ENCODE data around the gene RPL37.

RPL37 gene

DNA sequence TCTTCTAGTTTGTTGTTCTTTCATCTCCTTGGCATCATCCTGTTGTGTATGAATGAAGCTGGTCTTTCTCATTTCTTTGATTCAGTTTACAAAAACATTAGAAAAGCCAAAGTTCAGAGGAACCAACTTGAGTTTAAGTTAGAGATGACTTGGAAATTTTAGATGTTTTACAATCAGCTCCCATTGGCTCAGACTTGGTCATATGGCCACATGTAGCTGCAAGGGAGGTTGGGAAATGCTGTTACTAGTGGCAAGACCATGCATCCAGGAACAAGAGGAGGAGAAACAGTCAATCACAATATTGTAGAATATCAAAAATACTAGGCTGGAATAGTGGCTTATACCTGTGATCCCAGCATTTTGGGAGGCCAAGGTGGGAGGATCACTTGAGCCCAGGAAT is 25.7 kb upstream of the RPL37 start:
- Mint-ChIP-seq H3K27me3 (no peaks in the 10 kb centered on the region), H3K9me3 (peaks cover 6% of the 10 kb centered on the region), H3K4me1 (no peaks in the 10 kb centered on the region), H3K36me3 (ENCODE audit: insufficient read depth) (no peaks in the 10 kb centered on the region), H3K4me3 (no peak overlapping the region), H3K27ac (ENCODE audit: low read depth) (no peak overlapping the region)
- no peak for DNase-seq (ENCODE audit: low spot score in 2 of 2)
- ATAC-seq (replicated peaks; ENCODE audit: extremely low read depth, poor library complexity, severe bottlenecking): no peak

- H3K36me3 Mint-ChIP-seq (ENCODE audit: insufficient read depth): peaks cover 5% of the 10 kb centered on the region
- H3K4me1 Mint-ChIP-seq: no peaks in the 10 kb centered on the region
- H3K4me3 Mint-ChIP-seq: no peak overlapping the region
- ATAC-seq (replicated peaks; ENCODE audit: extremely low read depth, poor library complexity, severe bottlenecking) (no peak), DNase-seq (ENCODE audit: low spot score in 2 of 2) (no peak)
- no peaks in the 10 kb centered on the region for H3K9me3 Mint-ChIP-seq
- H3K27ac Mint-ChIP-seq (ENCODE audit: low read depth): no peak overlapping the region
- H3K27me3 Mint-ChIP-seq: peaks cover 11% of the 10 kb centered on the region
These were observed 18.7 kb upstream of the RPL37 start for GRCh38 chr5:40853632-40854192.

GRCh38 chr5:40847525-40847924 is 12.5 kb upstream of the RPL37 start:
- H3K4me1 Mint-ChIP-seq: peaks cover 5% of the 10 kb centered on the region
- peaks cover 2% of the 10 kb centered on the region for H3K36me3 Mint-ChIP-seq (ENCODE audit: insufficient read depth)
- ATAC-seq (replicated peaks; ENCODE audit: extremely low read depth, poor library complexity, severe bottlenecking): no peak
- no peaks in the 10 kb centered on the region for H3K9me3 Mint-ChIP-seq
- no peak overlapping the region for H3K27ac Mint-ChIP-seq (ENCODE audit: low read depth)
- no peak overlapping the region for H3K4me3 Mint-ChIP-seq
- peaks cover 34% of the 10 kb centered on the region for H3K27me3 Mint-ChIP-seq
- DNase-seq (ENCODE audit: low spot score in 2 of 2): no peak

DNA sequence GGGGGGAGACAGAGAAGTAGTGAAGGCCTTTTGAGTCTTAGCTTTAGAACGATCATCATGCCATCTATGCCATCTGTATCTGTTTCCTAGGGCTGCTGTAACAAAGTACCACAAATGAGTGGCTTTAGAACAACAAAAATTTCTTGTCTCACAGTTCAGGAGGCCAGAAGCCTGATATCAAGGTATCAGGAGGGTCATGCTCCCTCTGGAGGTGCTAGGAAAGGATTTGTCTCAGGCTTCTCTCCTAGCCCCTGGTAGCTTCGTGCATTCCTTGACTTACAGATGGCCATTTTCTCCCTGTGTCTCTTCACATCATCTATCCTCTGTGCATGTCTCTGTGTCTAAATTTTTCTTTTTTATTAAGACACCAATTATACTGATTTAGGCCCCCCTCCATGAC is 11.3 kb upstream of the RPL37 start:
- Mint-ChIP-seq H3K4me1 (peaks cover 8% of the 10 kb centered on the region), H3K27ac (ENCODE audit: low read depth) (no peak overlapping the region), H3K4me3 (no peak overlapping the region), H3K9me3 (no peaks in the 10 kb centered on the region), H3K36me3 (ENCODE audit: insufficient read depth) (peaks cover 5% of the 10 kb centered on the region), H3K27me3 (peaks cover 39% of the 10 kb centered on the region)
- ATAC-seq (replicated peaks; ENCODE audit: extremely low read depth, poor library complexity, severe bottlenecking) (no peak), DNase-seq (ENCODE audit: low spot score in 2 of 2) (no peak)

- ATAC-seq (replicated peaks; ENCODE audit: extremely low read depth, poor library complexity, severe bottlenecking) (no peak), DNase-seq (ENCODE audit: low spot score in 2 of 2) (no peak)
- Mint-ChIP-seq H3K9me3 (no peaks in the 10 kb centered on the region), H3K27ac (ENCODE audit: low read depth) (no peak overlapping the region), H3K27me3 (peaks cover 38% of the 10 kb centered on the region), H3K36me3 (ENCODE audit: insufficient read depth) (peaks cover 5% of the 10 kb centered on the region), H3K4me1 (peaks cover 14% of the 10 kb centered on the region), H3K4me3 (no peak overlapping the region)
These were observed 9.5 kb upstream of the RPL37 start for GRCh38 chr5:40844565-40844964.

DNA sequence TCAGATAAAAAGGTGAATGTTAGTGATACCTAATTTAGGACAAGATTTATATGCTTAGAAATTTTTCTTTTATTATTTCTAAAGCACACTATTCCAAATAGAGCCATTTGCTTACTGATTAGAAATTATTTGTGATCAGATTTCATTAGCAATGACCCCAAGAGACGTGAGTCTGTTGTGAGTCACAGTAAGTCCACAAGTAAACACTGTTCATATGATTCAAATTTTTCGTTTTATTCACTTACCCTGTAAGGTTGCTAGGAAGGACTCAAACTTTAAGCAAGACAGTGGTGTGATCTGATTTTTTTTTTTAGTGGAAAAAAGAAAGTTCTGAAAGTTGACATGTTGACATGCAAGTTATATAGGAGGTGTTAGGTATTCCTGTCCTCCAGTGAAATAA is 7.3 kb upstream of the RPL37 start:
- H3K36me3 Mint-ChIP-seq (ENCODE audit: insufficient read depth): peaks cover 5% of the 10 kb centered on the region
- H3K9me3 Mint-ChIP-seq: no peaks in the 10 kb centered on the region
- ATAC-seq (replicated peaks; ENCODE audit: extremely low read depth, poor library complexity, severe bottlenecking): no peak

DNA sequence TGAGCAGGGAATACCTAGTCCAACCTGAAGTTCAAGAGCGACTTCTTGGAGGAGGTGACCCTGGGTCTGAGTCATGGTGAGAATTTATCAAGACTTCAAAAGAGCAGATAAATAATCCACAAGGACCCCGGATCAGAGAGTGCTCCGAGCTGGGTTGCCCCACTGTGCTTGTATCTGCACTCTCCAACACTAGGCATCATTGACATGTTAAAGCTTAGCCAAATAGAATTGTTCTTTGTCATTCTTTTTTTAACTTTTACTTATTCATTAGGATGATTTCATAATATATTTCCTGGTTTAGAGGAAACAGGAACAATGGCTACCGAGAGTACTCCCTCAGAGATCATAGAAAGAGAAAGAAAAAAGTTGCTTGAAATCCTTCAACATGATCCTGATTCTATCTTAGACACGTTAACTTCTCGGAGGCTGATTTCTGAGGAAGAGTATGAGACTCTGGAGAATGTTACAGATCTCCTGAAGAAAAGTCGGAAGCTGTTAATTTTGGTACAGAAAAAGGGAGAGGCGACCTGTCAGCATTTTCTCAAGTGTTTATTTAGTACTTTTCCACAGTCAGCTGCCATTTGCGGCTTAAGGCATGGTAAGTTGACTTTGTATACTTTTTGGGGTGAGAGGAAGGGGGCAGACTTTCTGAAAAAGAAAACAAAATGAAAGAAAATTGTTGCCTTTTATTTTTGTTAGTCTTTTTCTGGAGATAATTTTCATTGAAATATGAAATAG is 6.2 kb upstream of the RPL37 start, which contains the start of gene CARD6:
Gene CARD6, plus strand, starts transcription at position 300 of the 738 bp plus-strand sequence. Its CDS starts 16 bp downstream, at position 316.
- Mint-ChIP-seq H3K27ac (ENCODE audit: low read depth) (peak within 1 kb of the TSS; percentile 93), H3K36me3 (ENCODE audit: insufficient read depth) (peaks cover 5% of the 10 kb centered on the region), H3K27me3 (peaks cover 30% of the 10 kb centered on the region), H3K4me3 (peak within 1 kb of the TSS; percentile 81), H3K4me1 (peaks cover 9% of the 10 kb centered on the region), H3K9me3 (no peaks in the 10 kb centered on the region)
- DNase-seq (ENCODE audit: low spot score in 2 of 2): no peak
- ATAC-seq (replicated peaks; ENCODE audit: extremely low read depth, poor library complexity, severe bottlenecking): no peak

More for the DNA sequence above, 7.3 kb upstream of the RPL37 start:
- Mint-ChIP-seq H3K4me1 (peaks cover 10% of the 10 kb centered on the region), H3K27ac (ENCODE audit: low read depth) (no peak overlapping the region), H3K27me3 (peaks cover 33% of the 10 kb centered on the region), H3K4me3 (no peak overlapping the region)
- DNase-seq (ENCODE audit: low spot score in 2 of 2): no peak

DNA sequence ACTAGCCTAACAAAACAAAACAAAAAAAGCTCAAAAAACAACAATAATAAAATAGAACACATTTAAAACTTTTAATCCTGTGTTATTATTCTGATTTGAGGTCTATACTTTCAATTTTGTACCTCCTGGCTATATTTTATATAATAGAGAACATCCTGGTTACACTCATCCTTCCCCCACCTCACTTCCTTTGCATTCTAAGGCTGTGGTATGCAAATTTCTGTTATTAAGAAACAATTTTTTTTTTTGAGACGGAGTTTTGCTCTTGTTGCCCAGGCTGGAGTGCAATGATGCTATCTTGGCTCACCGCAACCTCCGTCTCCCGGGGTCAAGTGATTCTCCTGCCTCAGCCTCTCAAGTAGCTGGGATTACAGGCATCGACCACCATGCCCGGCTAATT is 3.1 kb upstream of the RPL37 start:
- Mint-ChIP-seq H3K4me3 (no peak overlapping the region), H3K4me1 (peaks cover 26% of the 10 kb centered on the region), H3K27ac (ENCODE audit: low read depth) (no peak overlapping the region), H3K9me3 (no peaks in the 10 kb centered on the region), H3K27me3 (peaks cover 14% of the 10 kb centered on the region), H3K36me3 (ENCODE audit: insufficient read depth) (peaks cover 29% of the 10 kb centered on the region)
- no peak for ATAC-seq (replicated peaks; ENCODE audit: extremely low read depth, poor library complexity, severe bottlenecking)
- no peak for DNase-seq (ENCODE audit: low spot score in 2 of 2)

DNA sequence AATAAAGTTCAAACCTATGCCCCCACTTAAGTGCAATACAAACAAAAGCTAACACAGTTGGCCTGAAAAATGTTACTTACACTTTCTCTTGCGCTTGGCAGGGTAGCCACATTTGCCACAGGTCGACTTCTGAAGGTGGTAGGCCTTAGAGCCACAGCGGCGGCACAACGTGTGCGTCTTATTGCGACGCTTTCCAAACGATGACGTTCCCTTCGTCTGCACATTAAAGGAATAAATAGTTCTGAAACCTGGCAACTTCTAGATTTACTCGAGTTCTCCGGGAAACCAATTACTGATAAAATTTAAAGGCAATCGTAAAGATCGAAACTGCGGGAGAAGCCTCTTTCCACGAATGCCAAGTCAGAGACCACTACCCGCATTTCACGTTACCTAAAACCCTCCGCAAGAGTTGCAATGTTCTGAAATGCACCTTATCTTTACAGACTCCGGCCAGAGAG is 602 bp downstream of the RPL37 start:
- DNase-seq (ENCODE audit: low spot score in 2 of 2) (peak; percentile 48 to 70), ATAC-seq (replicated peaks; ENCODE audit: extremely low read depth, poor library complexity, severe bottlenecking) (peak; percentile 72)
- H3K27me3 Mint-ChIP-seq: no peaks in the 10 kb centered on the region
- peak overlapping the region; percentile 90 for H3K27ac Mint-ChIP-seq (ENCODE audit: low read depth)
- H3K4me1 Mint-ChIP-seq: peaks cover 38% of the 10 kb centered on the region
- peak overlapping the region; percentile 94 for H3K4me3 Mint-ChIP-seq
- no peaks in the 10 kb centered on the region for H3K9me3 Mint-ChIP-seq
- H3K36me3 Mint-ChIP-seq (ENCODE audit: insufficient read depth): peaks cover 58% of the 10 kb centered on the region

GRCh38 chr5:40833712-40834229 is 1.3 kb downstream of the RPL37 start:
- H3K27ac Mint-ChIP-seq (ENCODE audit: low read depth): peak overlapping the region; percentile 90

GRCh38 chr5:40832345-40832744 is 2.7 kb downstream of the RPL37 start:
- H3K9me3 Mint-ChIP-seq: no peaks in the 10 kb centered on the region

More at GRCh38 chr5:40833712-40834229, 1.3 kb downstream of the RPL37 start:
- ATAC-seq (replicated peaks; ENCODE audit: extremely low read depth, poor library complexity, severe bottlenecking): no peak
- peaks cover 65% of the 10 kb centered on the region for H3K36me3 Mint-ChIP-seq (ENCODE audit: insufficient read depth)
- H3K4me3 Mint-ChIP-seq: peak overlapping the region; percentile 94
- no peaks in the 10 kb centered on the region for H3K27me3 Mint-ChIP-seq
- DNase-seq (ENCODE audit: low spot score in 2 of 2): no peak
- H3K4me1 Mint-ChIP-seq: peaks cover 44% of the 10 kb centered on the region
- no peaks in the 10 kb centered on the region for H3K9me3 Mint-ChIP-seq

GRCh38 chr5:40831346-40832210 is 3.4 kb downstream of the RPL37 start:
- Mint-ChIP-seq H3K9me3 (no peaks in the 10 kb centered on the region), H3K27me3 (no peaks in the 10 kb centered on the region), H3K4me1 (peaks cover 54% of the 10 kb centered on the region), H3K27ac (ENCODE audit: low read depth) (peak overlapping the region; percentile 90), H3K4me3 (no peak overlapping the region), H3K36me3 (ENCODE audit: insufficient read depth) (peaks cover 85% of the 10 kb centered on the region)
- ATAC-seq (replicated peaks; ENCODE audit: extremely low read depth, poor library complexity, severe bottlenecking) (no peak), DNase-seq (ENCODE audit: low spot score in 2 of 2) (no peak)

More at GRCh38 chr5:40832345-40832744, 2.7 kb downstream of the RPL37 start:
- ATAC-seq (replicated peaks; ENCODE audit: extremely low read depth, poor library complexity, severe bottlenecking) (no peak), DNase-seq (ENCODE audit: low spot score in 2 of 2) (no peak)
- Mint-ChIP-seq H3K36me3 (ENCODE audit: insufficient read depth) (peaks cover 77% of the 10 kb centered on the region), H3K27ac (ENCODE audit: low read depth) (peak overlapping the region; percentile 90), H3K27me3 (no peaks in the 10 kb centered on the region), H3K4me1 (peaks cover 54% of the 10 kb centered on the region), H3K4me3 (peak overlapping the region; percentile 94)
